WI38 (cell line): ENCODE measurements around the gene GNAT2.

ENCODE experiments used
- H3K4me3 ChIP-seq: 2 replicates; pipeline ENCODE4 v1.5.1; 2011; ENCODE audit warnings: low read depth, mild to moderate bottlenecking, control low read depth, low read length
- CTCF ChIP-seq: IDR thresholded peaks from 2 replicates; pipeline ENCODE4 v1.5.1; 2012; ENCODE audit warnings: low read depth, mild to moderate bottlenecking, control low read depth, low read length

GNAT2 gene

GRCh38 chr1:109598156-109598555 is 21.3 kb downstream of the GNAT2 start:
- H3K4me3 ChIP-seq, result no peak overlapping the region
- no peak for TF ChIP-seq CTCF

GRCh38 chr1:109595531-109595930 is 23.9 kb downstream of the GNAT2 start:
- H3K4me3 ChIP-seq, result no peak overlapping the region
- no peak for TF ChIP-seq CTCF

GRCh38 chr1:109592916-109593315 is 26.5 kb downstream of the GNAT2 start:
- TF ChIP-seq CTCF, result no peak
- H3K4me3 ChIP-seq, result no peak overlapping the region

GRCh38 chr1:109589679-109590078 is 29.7 kb downstream of the GNAT2 start:
- H3K4me3 ChIP-seq, result no peak overlapping the region
- TF ChIP-seq CTCF, result no peak

GRCh38 chr1:109589177-109589576 is 30.2 kb downstream of the GNAT2 start:
- TF ChIP-seq CTCF, result no peak
- H3K4me3 ChIP-seq, result no peak overlapping the region

- TF ChIP-seq CTCF, result no peak
- H3K4me3 ChIP-seq, result no peak overlapping the region
Measured at GRCh38 chr1:109586055-109586454, 33.4 kb downstream of the GNAT2 start.

- no peak for TF ChIP-seq CTCF
- no peak overlapping the region for H3K4me3 ChIP-seq
Measured at GRCh38 chr1:109584766-109585165, 34.6 kb downstream of the GNAT2 start.
